Retinal pigment epithelial cell (primary cell): ENCODE results near the gene UQCR11.

ENCODE experiments used
- DNase-seq: peaks from one replicate; pipeline ENCODE4 v3.0.0-alpha.2; 2010; ENCODE audit warnings: low read depth
- H3K4me3 ChIP-seq: 2 replicates; pipeline ENCODE4 v1.5.1; 2011; ENCODE audit warnings: mild to moderate bottlenecking, low read length, control low read depth, moderate library complexity
- TF ChIP-seq, protein P1 (sequence below): conservative IDR thresholded peaks from 2 replicates; pipeline ENCODE4 v1.5.1; 2011; ENCODE audit warnings: low read depth, low read length, control low read depth, inconsistent platforms

The UQCR11 gene

DNA sequence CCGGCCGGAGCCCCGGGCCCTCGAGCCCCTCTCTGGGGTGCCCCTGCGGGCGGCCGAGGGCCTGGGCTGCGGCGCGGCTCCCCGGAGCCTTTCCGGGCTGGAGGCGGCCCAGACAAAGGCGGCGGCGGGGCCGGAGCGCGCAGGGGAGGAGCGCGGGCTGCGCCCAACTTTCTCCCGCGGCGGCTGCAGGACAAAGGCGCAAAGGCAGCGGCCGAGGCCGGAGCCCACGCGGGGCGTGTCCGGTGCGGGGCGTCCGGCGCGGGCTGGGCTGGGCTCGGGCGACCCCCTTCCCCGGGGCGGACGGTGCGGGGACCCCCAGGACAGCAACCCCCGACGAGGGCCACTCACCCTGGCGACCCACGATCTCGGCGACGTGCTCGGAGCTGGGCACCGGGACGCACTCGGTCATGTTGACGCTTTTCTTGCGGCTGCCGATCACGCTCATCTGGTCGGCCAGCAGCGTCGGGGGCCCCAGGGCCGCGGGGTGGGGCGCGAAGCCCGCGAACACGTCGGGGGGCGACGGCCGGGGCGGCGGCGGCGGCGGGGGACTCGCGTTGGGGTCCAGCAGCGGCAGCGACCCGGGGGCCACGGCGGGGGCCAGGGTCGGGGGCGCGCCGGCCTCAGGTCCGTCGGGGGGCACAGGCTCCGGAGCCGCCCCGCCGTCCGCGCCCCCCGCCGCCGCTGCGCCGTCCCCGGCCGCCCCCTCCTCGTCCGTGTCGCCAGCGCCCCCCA, 38.0 kb downstream of the UQCR11 start:
- peak overlapping the region; percentile 79 for H3K4me3 ChIP-seq
- TF ChIP-seq, protein P1, sequence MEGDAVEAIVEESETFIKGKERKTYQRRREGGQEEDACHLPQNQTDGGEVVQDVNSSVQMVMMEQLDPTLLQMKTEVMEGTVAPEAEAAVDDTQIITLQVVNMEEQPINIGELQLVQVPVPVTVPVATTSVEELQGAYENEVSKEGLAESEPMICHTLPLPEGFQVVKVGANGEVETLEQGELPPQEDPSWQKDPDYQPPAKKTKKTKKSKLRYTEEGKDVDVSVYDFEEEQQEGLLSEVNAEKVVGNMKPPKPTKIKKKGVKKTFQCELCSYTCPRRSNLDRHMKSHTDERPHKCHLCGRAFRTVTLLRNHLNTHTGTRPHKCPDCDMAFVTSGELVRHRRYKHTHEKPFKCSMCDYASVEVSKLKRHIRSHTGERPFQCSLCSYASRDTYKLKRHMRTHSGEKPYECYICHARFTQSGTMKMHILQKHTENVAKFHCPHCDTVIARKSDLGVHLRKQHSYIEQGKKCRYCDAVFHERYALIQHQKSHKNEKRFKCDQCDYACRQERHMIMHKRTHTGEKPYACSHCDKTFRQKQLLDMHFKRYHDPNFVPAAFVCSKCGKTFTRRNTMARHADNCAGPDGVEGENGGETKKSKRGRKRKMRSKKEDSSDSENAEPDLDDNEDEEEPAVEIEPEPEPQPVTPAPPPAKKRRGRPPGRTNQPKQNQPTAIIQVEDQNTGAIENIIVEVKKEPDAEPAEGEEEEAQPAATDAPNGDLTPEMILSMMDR = no peak
- no peak for DNase-seq

DNA sequence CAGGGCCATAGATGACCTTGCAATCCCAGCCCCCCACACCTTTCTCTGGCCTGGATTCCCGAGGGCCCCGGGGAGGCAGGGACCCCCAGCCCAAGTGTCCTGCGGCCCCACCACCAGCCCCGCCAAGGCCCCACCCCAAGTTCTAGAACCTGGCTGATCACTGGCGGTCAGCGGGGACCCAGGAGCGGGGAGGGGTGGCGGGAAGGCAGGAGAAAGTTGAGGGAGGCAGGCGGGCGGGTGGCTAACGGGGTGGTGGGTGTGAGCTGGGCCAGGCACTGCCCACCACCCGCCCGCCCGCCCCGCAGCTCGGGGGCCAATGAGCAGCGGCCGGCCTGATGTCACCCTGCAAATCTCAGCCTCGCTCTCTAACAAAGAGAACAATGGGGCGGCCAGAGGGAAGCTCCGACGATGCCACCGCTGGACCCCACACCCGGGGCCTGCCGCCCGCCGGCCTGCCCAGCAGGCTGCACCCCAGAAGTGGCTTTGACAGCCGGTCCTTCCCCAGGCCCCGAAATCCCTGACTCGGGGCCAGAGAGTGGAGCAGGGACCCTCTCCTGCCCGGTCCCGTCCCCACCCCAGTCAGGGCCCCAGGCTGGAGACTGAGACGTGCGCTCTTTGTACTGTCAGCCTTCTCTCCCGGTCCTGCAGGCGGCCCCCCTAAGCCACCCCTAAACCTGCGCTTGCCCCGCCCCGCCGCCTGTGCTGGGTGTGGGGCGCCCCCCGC, 38.7 kb downstream of the UQCR11 start:
- H3K4me3 ChIP-seq = peak overlapping the region; percentile 79
- peak; percentile 61 for DNase-seq
- TF ChIP-seq, protein P1 = no peak

DNA sequence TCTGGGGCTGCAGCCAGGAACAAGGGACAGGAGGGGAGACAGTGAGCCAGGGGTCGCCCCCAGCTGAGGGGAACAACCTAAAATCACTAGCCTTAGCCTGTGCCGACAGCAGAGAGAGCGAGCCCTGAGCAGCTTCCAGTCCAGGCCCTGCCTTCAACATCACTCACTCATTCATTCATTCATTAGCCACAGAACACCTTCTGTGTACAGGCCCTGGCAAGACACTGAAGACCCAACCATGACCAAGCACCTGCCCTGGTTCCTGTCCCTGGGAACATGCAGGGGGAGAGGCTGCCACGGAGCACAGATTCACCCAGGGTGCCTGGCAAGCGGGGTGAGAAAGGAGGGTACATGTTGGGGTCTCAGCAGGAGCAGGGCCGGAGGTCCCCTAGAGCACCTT, 42.0 kb downstream of the UQCR11 start:
- no peak for DNase-seq
- H3K4me3 ChIP-seq = no peak overlapping the region
- TF ChIP-seq, protein P1 = no peak

DNA sequence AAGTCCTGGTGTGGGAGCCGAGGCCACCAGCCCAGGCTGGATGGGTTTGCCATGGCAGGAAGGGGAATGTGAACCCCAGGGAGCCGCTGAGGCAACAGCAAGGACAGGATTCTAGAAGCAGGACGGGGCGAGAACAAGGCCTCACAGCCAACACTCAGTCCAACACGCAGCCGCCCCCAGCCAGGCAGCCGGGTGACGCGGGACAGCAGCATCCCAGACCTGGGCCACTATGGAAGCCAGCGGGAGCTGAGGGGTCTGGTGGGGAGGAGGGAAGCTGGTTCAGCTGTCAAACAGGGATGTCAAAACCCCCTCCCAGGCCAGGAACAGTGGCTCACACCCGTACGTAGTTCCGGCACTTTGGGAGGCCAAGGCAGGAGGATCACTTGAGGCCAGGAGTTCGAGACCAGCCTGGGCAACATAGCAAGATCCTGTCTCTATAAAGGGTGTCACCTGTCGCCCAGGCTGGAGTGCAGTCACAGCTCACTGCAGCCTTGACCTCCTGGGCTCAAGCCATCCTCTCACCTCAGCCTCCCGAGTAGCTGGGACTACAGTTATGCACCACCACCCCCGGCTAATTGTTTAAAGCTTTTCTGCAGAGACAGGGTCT, 43.9 kb downstream of the UQCR11 start:
- TF ChIP-seq, protein P1 = no peak
- H3K4me3 ChIP-seq = no peak overlapping the region
- no peak for DNase-seq

DNA sequence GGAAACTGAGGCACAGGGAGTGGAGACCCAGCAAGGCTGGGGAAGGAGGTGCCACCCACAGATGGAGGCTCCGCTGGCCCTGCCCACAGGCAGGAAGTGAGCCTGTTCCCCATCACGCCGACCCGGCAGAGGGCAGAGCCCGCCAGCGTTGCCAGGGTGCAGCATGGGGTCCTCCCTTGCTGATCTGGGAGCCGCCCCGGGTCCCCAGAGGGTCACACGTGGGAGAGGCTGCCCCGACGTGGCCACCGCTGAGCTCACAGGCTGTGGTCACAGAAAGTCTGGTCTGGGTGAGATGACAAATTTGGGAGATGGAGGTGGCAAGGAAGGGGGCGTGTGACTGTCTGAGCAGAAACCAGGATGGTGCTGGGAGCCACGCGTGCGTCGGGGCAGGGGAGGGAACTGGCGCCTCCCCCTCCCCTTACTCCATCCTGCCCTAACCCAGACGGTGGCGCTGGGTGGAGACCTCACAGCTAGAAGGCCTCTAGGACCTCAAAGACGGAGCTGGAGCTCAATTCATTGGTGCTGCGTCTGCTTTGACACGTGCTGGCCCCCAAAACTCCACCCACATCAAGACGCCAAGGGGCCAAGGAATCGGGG, 44.9 kb downstream of the UQCR11 start:
- DNase-seq = no peak
- no peak overlapping the region for H3K4me3 ChIP-seq
- TF ChIP-seq, protein P1 = no peak

DNA sequence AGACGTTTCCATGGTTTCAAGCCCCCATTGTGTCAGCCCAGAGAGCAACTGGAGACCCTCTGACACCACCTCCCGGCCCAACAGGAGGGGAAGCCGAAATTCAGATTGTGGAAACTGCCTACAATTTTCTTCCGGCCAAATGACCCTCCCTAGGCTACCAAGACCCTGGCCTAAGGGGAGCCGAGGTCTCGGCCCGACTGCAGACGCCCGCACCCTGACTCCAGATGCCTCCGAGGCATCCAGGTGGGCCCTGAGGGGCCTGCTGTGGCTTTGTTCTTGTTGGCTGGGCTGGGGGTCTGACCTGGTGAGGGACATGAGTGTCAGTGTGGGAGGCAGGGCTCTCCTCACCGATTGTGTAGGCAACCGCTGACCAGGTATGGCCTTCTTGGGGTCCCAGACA, 46.7 kb downstream of the UQCR11 start:
- TF ChIP-seq, protein P1 = no peak
- DNase-seq = no peak
- no peak overlapping the region for H3K4me3 ChIP-seq
